KMS-11 (cell line): Measurements from ENCODE around the gene WT1.

ENCODE experiments used
- H2AFZ ChIP-seq: fragments of 200-600 bp; sonication (generic); 2 replicates; pipeline ENCODE4 v1.6.1; 2016; ENCODE audit warnings: antibody characterized with exemption, mixed run types, low read depth
- H3K27ac ChIP-seq: fragments of 200-600 bp; sonication (generic); 2 replicates; pipeline ENCODE4 v1.6.1; 2016; ENCODE audit warnings: mild to moderate bottlenecking, mixed run types
- H3K27me3 ChIP-seq: fragments of 200-600 bp; sonication (generic); 2 replicates; pipeline ENCODE4 v1.6.1; 2017; ENCODE audit warnings: mild to moderate bottlenecking, low read depth, mixed run types, moderate library complexity; ENCODE audit not compliant: insufficient read depth
- H3K36me3 ChIP-seq: fragments of 200-600 bp; sonication (generic); 2 replicates; pipeline ENCODE4 v1.6.1; 2017; ENCODE audit warnings: mild to moderate bottlenecking, mixed run types; ENCODE audit not compliant: insufficient read depth
- H3K4me1 ChIP-seq: fragments of 200-600 bp; sonication (generic); 2 replicates; pipeline ENCODE4 v1.6.1; 2016; ENCODE audit warnings: mild to moderate bottlenecking, low read depth, mixed run types; ENCODE audit not compliant: poor library complexity, severe bottlenecking
- H3K4me2 ChIP-seq: fragments of 200-600 bp; sonication (generic); 2 replicates; pipeline ENCODE4 v1.7.0; 2016; ENCODE audit warnings: mild to moderate bottlenecking, mixed run types
- H3K4me3 ChIP-seq: fragments of 200-600 bp; sonication (generic); IDR thresholded peaks from 2 replicates; pipeline ENCODE4 v1.6.1; 2017; ENCODE audit warnings: low read depth, low read length, mixed read lengths; ENCODE audit not compliant: insufficient read depth
- H3K79me2 ChIP-seq: fragments of 200-600 bp; sonication (generic); 2 replicates; pipeline ENCODE4 v1.6.1; 2016; ENCODE audit warnings: low read depth, mixed run types; ENCODE audit not compliant: insufficient read depth
- H3K9ac ChIP-seq: fragments of 200-600 bp; sonication (generic); 2 replicates; pipeline ENCODE4 v1.6.1; 2016; ENCODE audit warnings: mild to moderate bottlenecking, mixed run types
- H4K20me1 ChIP-seq: fragments of 200-600 bp; sonication (generic); 2 replicates; pipeline ENCODE4 v1.6.1; 2016; ENCODE audit warnings: mild to moderate bottlenecking, mixed run types; ENCODE audit not compliant: insufficient read depth
- CTCF ChIP-seq: fragments of 200-600 bp; sonication (generic); conservative IDR thresholded peaks from 2 replicates; pipeline ENCODE4 v1.6.1; 2017; ENCODE audit warnings: low read depth, mild to moderate bottlenecking, antibody characterized with exemption, low read length, moderate library complexity, mixed read lengths

WT1 gene

GRCh38 chr11:32391479-32391878, 43.9 kb downstream of the WT1 start:
- TF ChIP-seq CTCF, result no peak

GRCh38 chr11:32390712-32391111, 44.6 kb downstream of the WT1 start:
- Histone ChIP-seq H2AFZ (no peak overlapping the region), H3K79me2 (no peaks in the 10 kb centered on the region), H3K36me3 (no peaks in the 10 kb centered on the region), H3K27ac (no peak overlapping the region), H4K20me1 (no peaks in the 10 kb centered on the region), H3K4me3 (no peak overlapping the region), H3K27me3 (no peaks in the 10 kb centered on the region), H3K9ac (no peak overlapping the region), H3K4me2 (no peak overlapping the region), H3K4me1 (peaks cover 9% of the 10 kb centered on the region)
- no peak for TF ChIP-seq CTCF

More at GRCh38 chr11:32391479-32391878, 43.9 kb downstream of the WT1 start:
- Histone ChIP-seq H3K36me3 (no peaks in the 10 kb centered on the region), H3K4me2 (no peak overlapping the region), H3K4me3 (no peak overlapping the region), H2AFZ (no peak overlapping the region), H3K27ac (no peak overlapping the region), H3K79me2 (no peaks in the 10 kb centered on the region), H3K27me3 (no peaks in the 10 kb centered on the region), H3K9ac (no peak overlapping the region), H3K4me1 (peaks cover 2% of the 10 kb centered on the region), H4K20me1 (no peaks in the 10 kb centered on the region)

- Histone ChIP-seq H3K27ac (no peak overlapping the region), H3K4me1 (peaks cover 10% of the 10 kb centered on the region), H3K27me3 (no peaks in the 10 kb centered on the region), H3K79me2 (no peaks in the 10 kb centered on the region), H4K20me1 (no peaks in the 10 kb centered on the region), H3K4me3 (no peak overlapping the region), H3K36me3 (no peaks in the 10 kb centered on the region), H3K9ac (no peak overlapping the region), H2AFZ (no peak overlapping the region), H3K4me2 (no peak overlapping the region)
- TF ChIP-seq CTCF, result no peak
These were observed 46.2 kb downstream of the WT1 start for GRCh38 chr11:32388871-32389770.

GRCh38 chr11:32388365-32388764, 47.0 kb downstream of the WT1 start:
- no peak for TF ChIP-seq CTCF
- no peaks in the 10 kb centered on the region for H4K20me1 ChIP-seq
- no peak overlapping the region for H3K27ac ChIP-seq
- no peaks in the 10 kb centered on the region for H3K27me3 ChIP-seq
- H3K9ac ChIP-seq, result no peak overlapping the region
- no peak overlapping the region for H3K4me2 ChIP-seq
- H3K36me3 ChIP-seq, result no peaks in the 10 kb centered on the region
- H3K79me2 ChIP-seq, result no peaks in the 10 kb centered on the region
- H3K4me3 ChIP-seq, result no peak overlapping the region
- no peak overlapping the region for H2AFZ ChIP-seq
- peaks cover 10% of the 10 kb centered on the region for H3K4me1 ChIP-seq
